Smooth muscle cell (in vitro differentiated cells): ENCODE measurements around the gene EEF1B2. TPM values are rescaled to one million over a fixed set of nuclear protein-coding genes. Genes with fewer than 3 reads are reported as not detected.

ENCODE experiments used
- DNase-seq: peaks from one replicate; lab custom pipeline; 2025; ENCODE audit not compliant: unreplicated experiment; lab: John Stamatoyannopoulos, UW
- H2AFZ ChIP-seq: fragments of 200-600 bp; sonication (generic); 2 replicates; pipeline ENCODE4 v1.6.0; 2016; ENCODE audit warnings: antibody characterized with exemption, low read depth, mild to moderate bottlenecking
- H3F3A ChIP-seq: fragments of 200-600 bp; sonication (generic); 2 replicates; pipeline ENCODE4 v1.6.0; 2017; ENCODE audit warnings: antibody characterized with exemption, low read depth
- H3K27ac ChIP-seq: fragments of 200-600 bp; sonication (generic); 2 replicates; pipeline ENCODE4 v1.5.1; 2016; ENCODE audit warnings: low read depth, mild to moderate bottlenecking
- H3K27me3 ChIP-seq: fragments of 200-600 bp; sonication (generic); 2 replicates; pipeline ENCODE4 v1.6.1; 2016; ENCODE audit warnings: low read depth, mild to moderate bottlenecking
- H3K36me3 ChIP-seq: fragments of 200-600 bp; sonication (generic); 2 replicates; pipeline ENCODE4 v1.5.1; 2016; ENCODE audit warnings: low read depth
- H3K4me1 ChIP-seq: fragments of 200-600 bp; sonication (generic); 2 replicates; pipeline ENCODE4 v1.5.1; 2016; ENCODE audit warnings: low read depth
- H3K4me2 ChIP-seq: fragments of 200-600 bp; sonication (generic); 2 replicates; pipeline ENCODE4 v1.6.0; 2016; ENCODE audit warnings: mild to moderate bottlenecking
- H3K4me3 ChIP-seq: fragments of 200-600 bp; sonication (generic); 2 replicates; pipeline ENCODE4 v1.5.1; 2016; ENCODE audit warnings: mild to moderate bottlenecking
- H3K79me2 ChIP-seq: fragments of 200-600 bp; sonication (generic); 2 replicates; pipeline ENCODE4 v1.6.0; 2016; ENCODE audit warnings: low read depth, mild to moderate bottlenecking
- H3K9ac ChIP-seq: fragments of 200-600 bp; sonication (generic); 2 replicates; pipeline ENCODE4 v1.6.0; 2016; ENCODE audit warnings: low read depth
- H3K9me3 ChIP-seq: fragments of 200-600 bp; sonication (generic); replicated peaks from 2 replicates; pipeline ENCODE4 v1.5.1; 2016; ENCODE audit warnings: low read depth
- H4K20me1 ChIP-seq: fragments of 200-600 bp; sonication (generic); 2 replicates; pipeline ENCODE4 v1.6.0; 2016; ENCODE audit warnings: low read depth
- CTCF ChIP-seq: fragments of 200-600 bp; sonication (generic); IDR thresholded peaks from 2 replicates; pipeline ENCODE4 v1.5.1; 2017; ENCODE audit warnings: borderline replicate concordance, mild to moderate bottlenecking, antibody characterized with exemption; ENCODE audit not compliant: insufficient read depth, poor library complexity, severe bottlenecking
- WGBS: methylation state at CpG from one replicate; pipeline ENCODE4 v1.1.7; 2016; ENCODE audit warnings: low lambda C conversion rate; 5-methylcytosine and 5-hydroxymethylcytosine counted together
- polyA plus RNA-seq: library from polyadenylated mRNA; unstranded; fragments of >200 nt; fragmentation: Nextera tagmentation; extraction: Ambion mirVana; gene quantifications from 2 replicates; pipeline ENCODE4 v1.2.1, GENCODE V29; 2016
- total RNA-seq: library from RNA; depleted of rRNA; stranded (reverse); fragments of >200 nt; gene quantifications from 2 replicates; pipeline ENCODE4 v1.2.3, GENCODE V29; 2014

EEF1B2 gene
- total RNA-seq (401 and 449 TPM in 2 replicates), polyA plus RNA-seq (322 and 336 TPM in 2 replicates)

GRCh38 chr2:206159346-206160124, at the start of gene EEF1B2, which contains the start of gene NDUFS1:
EEF1B2 (plus strand) TSS chr2:206159895; CDS start chr2:206159980, 85 bp downstream.
NDUFS1 (minus strand) TSS chr2:206159444; CDS start chr2:206153678, 5,766 bp downstream.
- peak within 1 kb of the TSS; percentile 89 for H3K9ac ChIP-seq
- no peak for TF ChIP-seq CTCF
- peak within 1 kb of the TSS; percentile 82 for H3K4me3 ChIP-seq
- H4K20me1 ChIP-seq = peaks cover 51% of the 10 kb centered on the region
- peaks cover 8% of the 10 kb centered on the region for H3K4me1 ChIP-seq
- WGBS = 1% methylated on average over 63 of the region's 64 CpGs
- DNase-seq = peak; percentile 79
- H3K27ac ChIP-seq = peak within 1 kb of the TSS; percentile 90
- H3F3A ChIP-seq = peaks cover 4% of the 10 kb centered on the region
- peaks cover 81% of the 10 kb centered on the region for H3K79me2 ChIP-seq
- H3K27me3 ChIP-seq = no peaks in the 10 kb centered on the region
- no peaks in the 10 kb centered on the region for H3K9me3 ChIP-seq
- peaks cover 3% of the 10 kb centered on the region for H3K36me3 ChIP-seq
- peak within 1 kb of the TSS; percentile 92 for H3K4me2 ChIP-seq
- peak within 1 kb of the TSS; percentile 90 for H2AFZ ChIP-seq

- no peaks in the 10 kb centered on the region for H4K20me1 ChIP-seq
- no peaks in the 10 kb centered on the region for H3K36me3 ChIP-seq
- H3F3A ChIP-seq = no peaks in the 10 kb centered on the region
- no peak for DNase-seq
- no peak overlapping the region for H2AFZ ChIP-seq
- H3K4me1 ChIP-seq = no peaks in the 10 kb centered on the region
- TF ChIP-seq CTCF = no peak
- no peak overlapping the region for H3K4me3 ChIP-seq
- H3K9ac ChIP-seq = no peak overlapping the region
- no peak overlapping the region for H3K27ac ChIP-seq
- H3K9me3 ChIP-seq = no peaks in the 10 kb centered on the region
- H3K4me2 ChIP-seq = no peak overlapping the region
- no peaks in the 10 kb centered on the region for H3K79me2 ChIP-seq
- WGBS = 81% methylated on average over 3 of the region's 3 CpGs
- H3K27me3 ChIP-seq = no peaks in the 10 kb centered on the region
Observed at GRCh38 chr2:206112108-206112507, 47.6 kb upstream of the EEF1B2 start.

- no peak overlapping the region for H3K9ac ChIP-seq
- no peak overlapping the region for H3K27ac ChIP-seq
- H3K36me3 ChIP-seq = no peaks in the 10 kb centered on the region
- no peak for DNase-seq
- H3K9me3 ChIP-seq = no peaks in the 10 kb centered on the region
- TF ChIP-seq CTCF = no peak
- H3K4me2 ChIP-seq = no peak overlapping the region
- no peaks in the 10 kb centered on the region for H3K79me2 ChIP-seq
- 94% methylated on average over 7 of the region's 7 CpGs for WGBS
- H4K20me1 ChIP-seq = no peaks in the 10 kb centered on the region
- H3K4me1 ChIP-seq = no peaks in the 10 kb centered on the region
- H2AFZ ChIP-seq = no peak overlapping the region
- no peak overlapping the region for H3K4me3 ChIP-seq
- no peaks in the 10 kb centered on the region for H3K27me3 ChIP-seq
- no peaks in the 10 kb centered on the region for H3F3A ChIP-seq
Observed at GRCh38 chr2:206112846-206113547, 46.7 kb upstream of the EEF1B2 start.
